Muscle layer of colon (tissue), 2 donors: ENCODE data around the gene NEMF.
"Not testable (repeated sequence)": the region's sequence is repeated elsewhere in the genome, so short reads cannot be mapped to it uniquely, and the experiment has no call there.

ENCODE experiments used
- H3K27ac ChIP-seq: one replicate; pipeline ENCODE4 v1.7.0; 2013; ENCODE audit warnings: low read depth, mild to moderate bottlenecking, low read length, moderate library complexity
- H3K27me3 ChIP-seq, 2 donors: one replicate each; pipeline ENCODE4 v1.7.0; 2013; ENCODE audit warnings: low read length in 2 of 2, mild to moderate bottlenecking in 2 of 2; ENCODE audit not compliant: insufficient read depth in 2 of 2, control insufficient read depth in 1 of 2
- H3K36me3 ChIP-seq: one replicate; pipeline ENCODE4 v1.7.0; 2013; ENCODE audit warnings: mild to moderate bottlenecking, low read length; ENCODE audit not compliant: insufficient read depth
- H3K4me1 ChIP-seq: one replicate; pipeline ENCODE4 v1.7.0; 2013; ENCODE audit warnings: mild to moderate bottlenecking, low read length; ENCODE audit not compliant: insufficient read depth
- H3K4me3 ChIP-seq, 2 donors: one replicate each; pipeline ENCODE4 v1.7.0; 2013; ENCODE audit warnings: low read length in 2 of 2, low read depth in 1 of 2, mild to moderate bottlenecking in 1 of 2, moderate library complexity in 1 of 2
- H3K9ac ChIP-seq: one replicate; pipeline ENCODE4 v1.7.0; 2013; ENCODE audit warnings: low read length
- H3K9me3 ChIP-seq: one replicate; pipeline ENCODE4 v1.7.0; 2013; ENCODE audit warnings: mild to moderate bottlenecking, low read length
- donor health status: abdominal sarcoma.
- donor health status: Adenocarcinoma of cecum.

NEMF gene

DNA sequence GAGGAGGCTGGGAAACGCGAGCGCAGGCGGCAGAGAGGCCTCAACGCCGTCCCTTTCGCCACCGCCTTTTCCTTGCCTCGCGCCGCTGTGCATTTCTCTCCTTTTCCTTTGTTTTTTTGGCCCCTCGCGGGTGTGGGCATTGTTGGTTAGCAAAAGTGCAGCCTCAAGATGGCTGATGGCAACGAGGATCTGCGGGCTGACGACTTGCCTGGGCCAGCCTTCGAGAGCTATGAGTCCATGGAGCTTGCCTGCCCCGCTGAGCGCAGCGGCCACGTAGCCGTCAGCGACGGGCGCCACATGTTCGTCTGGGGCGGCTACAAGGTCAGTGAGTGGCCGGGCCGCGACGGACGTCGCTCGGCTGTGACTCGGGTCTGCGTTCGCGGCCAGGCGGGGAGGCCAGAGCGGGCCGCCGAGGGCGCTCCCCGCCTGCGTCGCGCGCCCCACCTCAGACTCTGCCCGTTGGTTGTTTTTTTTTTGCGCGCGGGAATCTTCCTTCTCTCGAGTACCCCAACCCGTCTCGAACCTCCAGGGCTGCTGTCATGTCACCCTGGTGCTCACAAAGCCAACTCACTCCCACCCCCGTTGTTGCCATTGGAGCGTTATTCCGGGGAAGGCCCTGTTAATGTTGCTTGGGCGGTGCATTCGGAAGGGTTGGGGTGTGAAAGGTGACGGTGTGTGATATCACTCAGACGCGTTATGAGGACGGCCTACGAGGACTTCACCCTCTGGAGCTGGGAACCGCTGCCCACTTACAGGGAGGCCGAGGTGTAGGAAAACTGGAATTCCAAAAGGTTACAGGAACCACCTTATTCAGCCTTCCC, 84.1 kb downstream of the NEMF start:
- H3K9ac ChIP-seq: peak overlapping the region; percentile 87

DNA sequence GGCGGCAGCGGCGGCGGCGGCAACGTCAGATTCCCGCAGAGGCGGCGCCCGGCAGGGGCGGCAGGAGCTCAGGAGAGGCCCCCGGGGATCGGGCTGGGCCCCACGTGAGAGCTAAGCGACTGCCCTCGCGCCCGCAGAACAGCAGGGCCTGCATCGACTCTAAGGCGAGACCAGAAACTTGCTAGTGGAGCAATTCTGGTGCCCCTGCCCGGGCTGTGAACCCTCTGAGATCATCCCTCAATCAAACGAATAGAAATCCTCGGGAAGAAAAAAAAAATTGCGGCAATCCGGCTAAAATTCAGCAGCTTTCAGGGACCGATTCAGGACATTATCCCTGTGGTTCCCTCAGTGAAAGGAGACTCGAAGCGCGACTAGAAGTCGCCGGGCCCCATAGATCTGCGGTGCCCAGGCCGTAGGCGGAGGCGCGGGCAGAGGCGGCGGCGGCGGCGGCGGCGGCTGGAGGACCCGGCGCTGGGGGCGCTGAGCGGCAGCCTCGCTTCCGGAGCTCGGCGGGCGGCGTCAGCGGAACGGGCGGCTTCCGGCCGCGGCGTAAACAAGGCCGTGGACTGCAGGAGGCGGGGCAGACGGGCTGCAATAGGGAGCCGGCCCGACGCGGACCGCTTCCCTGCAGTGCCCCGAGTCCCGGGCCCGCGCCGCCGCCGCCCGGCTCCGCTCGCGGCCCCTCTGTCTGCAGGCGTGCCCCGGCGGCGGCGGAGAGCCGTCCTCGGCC, 84.9 kb downstream of the NEMF start, which contains the start of gene KLHDC2:
TSS of gene KLHDC2 (plus strand) at position 583 of the 730 bp plus-strand sequence. CDS start 316 bp downstream, outside the sequence.
- H3K27me3 ChIP-seq: no peaks in the 10 kb centered on the region
- H3K4me1 ChIP-seq: peaks cover 28% of the 10 kb centered on the region
- peak within 1 kb of the TSS; percentile 99 for H3K27ac ChIP-seq
- H3K4me3 ChIP-seq: peak within 1 kb of the TSS; percentile 91 to 94
- peak within 1 kb of the TSS; percentile 87 for H3K9ac ChIP-seq
- no peaks in the 10 kb centered on the region for H3K9me3 ChIP-seq
- H3K36me3 ChIP-seq: no peaks in the 10 kb centered on the region

More for the DNA sequence above, 84.1 kb downstream of the NEMF start:
- peak overlapping the region; percentile 99 for H3K27ac ChIP-seq
- no peaks in the 10 kb centered on the region for H3K36me3 ChIP-seq
- peak overlapping the region; percentile 91 to 94 for H3K4me3 ChIP-seq
- peaks cover 28% of the 10 kb centered on the region for H3K4me1 ChIP-seq
- no peaks in the 10 kb centered on the region for H3K9me3 ChIP-seq
- no peaks in the 10 kb centered on the region for H3K27me3 ChIP-seq

DNA sequence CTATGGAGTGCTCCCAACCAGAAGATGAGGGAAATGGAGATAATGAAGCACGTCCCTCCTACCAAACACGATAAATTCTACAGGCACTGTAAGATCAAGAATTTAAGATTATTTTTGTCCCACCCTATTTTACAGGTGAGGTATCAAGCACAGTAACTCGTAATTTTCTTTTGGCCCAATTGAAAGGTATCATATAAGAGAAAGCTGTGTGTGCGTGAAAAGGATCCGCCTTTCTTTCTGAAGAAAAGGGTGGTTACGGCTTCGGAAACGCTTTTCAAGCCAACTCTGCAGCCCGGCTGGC, 85.4 kb downstream of the NEMF start:
- H3K9ac ChIP-seq: peak overlapping the region; percentile 74
- no peaks in the 10 kb centered on the region for H3K36me3 ChIP-seq
- H3K4me1 ChIP-seq: peaks cover 28% of the 10 kb centered on the region
- H3K27ac ChIP-seq: peak overlapping the region; percentile 99
- no peaks in the 10 kb centered on the region for H3K9me3 ChIP-seq
- peak overlapping the region; percentile 91 to 94 for H3K4me3 ChIP-seq
- no peaks in the 10 kb centered on the region for H3K27me3 ChIP-seq

DNA sequence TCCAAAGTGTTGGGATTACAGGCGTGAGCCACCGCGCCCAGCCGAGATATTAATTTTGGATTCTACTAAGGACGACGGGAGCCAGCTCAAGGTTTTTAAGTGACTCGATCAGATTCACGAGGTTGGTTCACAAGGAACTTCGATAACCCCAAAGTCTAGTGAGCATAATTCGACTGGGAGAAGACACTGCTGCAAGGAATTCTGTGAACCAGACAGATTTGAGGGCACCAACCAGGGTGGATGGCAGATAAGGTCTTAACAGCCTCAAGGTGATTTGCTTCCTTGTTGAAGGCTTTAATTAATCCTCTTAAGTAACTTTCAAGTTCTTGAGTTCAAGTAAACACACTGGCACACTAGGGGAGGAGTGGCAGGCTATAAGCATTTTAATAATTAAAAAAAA, 85.7 kb downstream of the NEMF start:
- Histone ChIP-seq H3K9ac (peak overlapping the region; percentile 74), H3K27me3 (no peaks in the 10 kb centered on the region), H3K4me3 (peak overlapping the region; percentile 91 to 94), H3K27ac (peak overlapping the region; percentile 99), H3K9me3 (no peaks in the 10 kb centered on the region), H3K36me3 (no peaks in the 10 kb centered on the region), H3K4me1 (peaks cover 28% of the 10 kb centered on the region)

DNA sequence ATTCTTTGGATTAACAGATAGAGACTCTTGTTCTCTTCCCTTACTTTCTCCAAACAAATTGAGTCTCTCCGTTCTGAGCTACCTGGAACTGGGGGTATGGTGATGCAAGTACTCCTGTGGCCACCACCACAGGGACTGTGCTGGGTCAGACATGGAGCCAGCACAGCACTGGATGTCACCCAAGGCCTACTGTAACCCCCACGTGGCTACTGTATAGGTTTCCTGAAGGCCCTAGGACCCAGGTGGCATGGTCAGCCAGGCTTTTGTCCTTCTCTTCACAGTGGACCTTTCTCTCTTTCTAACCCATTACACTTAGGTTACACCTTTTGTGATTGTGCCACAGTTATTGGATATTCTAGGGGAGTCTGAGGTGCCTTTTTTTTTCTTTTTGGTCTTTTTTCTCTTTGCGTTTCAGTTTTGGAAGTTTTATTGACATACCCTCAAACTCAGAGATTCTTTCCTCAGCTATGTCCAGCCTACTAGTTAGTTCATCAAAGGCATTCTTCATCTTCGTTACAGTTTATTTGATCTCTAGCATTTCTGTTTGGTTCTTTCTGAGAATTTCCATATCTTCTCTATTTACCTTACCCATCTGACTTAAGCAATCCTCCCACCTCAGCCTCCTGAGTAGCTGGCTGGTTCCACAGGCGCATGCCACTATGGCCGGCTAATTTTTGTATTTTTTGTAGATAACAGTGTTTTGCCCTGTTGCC, 90.6 kb downstream of the NEMF start:
- no peaks in the 10 kb centered on the region for H3K36me3 ChIP-seq
- H3K4me3 ChIP-seq: no peak overlapping the region
- no peak overlapping the region for H3K27ac ChIP-seq
- no peak overlapping the region for H3K9ac ChIP-seq
- H3K4me1 ChIP-seq: peaks cover 4% of the 10 kb centered on the region
- no peaks in the 10 kb centered on the region for H3K9me3 ChIP-seq
- H3K27me3 ChIP-seq: no peaks in the 10 kb centered on the region

- H3K4me3 ChIP-seq: no peak overlapping the region
- no peaks in the 10 kb centered on the region for H3K36me3 ChIP-seq
- H3K27me3 ChIP-seq: no peaks in the 10 kb centered on the region
- no peaks in the 10 kb centered on the region for H3K9me3 ChIP-seq
- no peak overlapping the region for H3K9ac ChIP-seq
- H3K4me1 ChIP-seq: no peaks in the 10 kb centered on the region
- no peak overlapping the region for H3K27ac ChIP-seq
These were observed 97.2 kb downstream of the NEMF start for GRCh38 chr14:49755378-49755777.

DNA sequence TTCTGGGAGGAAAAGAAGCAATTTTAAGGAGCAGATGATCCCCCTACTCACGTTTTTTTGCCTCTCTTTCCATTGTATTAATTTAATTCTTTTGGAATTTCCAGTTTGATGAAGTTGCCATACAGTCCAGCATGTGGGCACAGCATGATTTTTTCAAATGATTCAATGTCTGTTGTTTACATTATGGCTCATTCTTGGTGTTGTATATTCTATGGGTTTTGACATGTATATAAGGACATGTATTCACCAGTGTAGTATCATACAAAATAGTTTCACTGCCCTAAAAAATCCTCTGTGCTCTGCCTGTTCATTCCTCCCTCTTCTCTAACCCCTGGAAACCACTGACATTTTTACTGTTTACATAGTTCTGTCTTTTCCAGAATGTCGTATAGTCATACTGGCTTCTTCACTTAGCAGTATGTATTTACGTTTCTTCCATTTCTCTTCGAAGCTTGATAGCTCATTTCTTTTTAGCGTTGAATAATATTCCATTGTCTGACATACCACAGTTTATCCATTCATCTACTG, 98.0 kb downstream of the NEMF start:
- no peaks in the 10 kb centered on the region for H3K36me3 ChIP-seq
- H3K27ac ChIP-seq: no peak overlapping the region
- no peak overlapping the region for H3K9ac ChIP-seq
- no peaks in the 10 kb centered on the region for H3K9me3 ChIP-seq
- no peak overlapping the region for H3K4me3 ChIP-seq
- no peaks in the 10 kb centered on the region for H3K27me3 ChIP-seq
- no peaks in the 10 kb centered on the region for H3K4me1 ChIP-seq

DNA sequence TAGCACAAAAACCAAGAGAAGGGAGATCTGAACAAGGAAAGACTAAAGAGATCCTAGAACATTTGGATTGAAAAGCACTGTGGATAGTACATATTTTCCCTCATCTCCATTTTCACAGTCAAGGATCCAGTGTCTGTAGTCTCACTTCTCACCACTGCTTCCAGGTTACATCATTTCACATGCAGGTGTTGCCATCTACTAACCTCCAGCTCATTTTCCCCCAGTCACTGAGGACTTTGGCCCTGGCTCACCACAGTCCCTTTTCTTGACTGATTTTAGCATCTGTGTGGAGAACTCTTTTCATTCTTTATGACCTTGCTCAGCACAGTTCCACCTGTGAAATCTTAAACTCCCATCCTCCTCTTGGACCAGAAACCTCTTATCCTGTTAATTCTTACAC, 106.1 kb downstream of the NEMF start:
- H3K9me3 ChIP-seq: not testable (repeated sequence)

GRCh38 chr14:49745191-49745590, 107.4 kb downstream of the NEMF start:
- Histone ChIP-seq H3K4me1 (no peaks in the 10 kb centered on the region), H3K36me3 (peaks cover 35% of the 10 kb centered on the region), H3K27me3 (no peaks in the 10 kb centered on the region), H3K9me3 (no peaks in the 10 kb centered on the region), H3K27ac (no peak overlapping the region), H3K9ac (no peak overlapping the region), H3K4me3 (no peak overlapping the region)

More for the DNA sequence above, 106.1 kb downstream of the NEMF start:
- not testable (repeated sequence) for H3K4me3 ChIP-seq, H3K9ac ChIP-seq, H3K27me3 ChIP-seq, H3K4me1 ChIP-seq, H3K27ac ChIP-seq
- peaks cover 32% of the 10 kb centered on the region for H3K36me3 ChIP-seq

DNA sequence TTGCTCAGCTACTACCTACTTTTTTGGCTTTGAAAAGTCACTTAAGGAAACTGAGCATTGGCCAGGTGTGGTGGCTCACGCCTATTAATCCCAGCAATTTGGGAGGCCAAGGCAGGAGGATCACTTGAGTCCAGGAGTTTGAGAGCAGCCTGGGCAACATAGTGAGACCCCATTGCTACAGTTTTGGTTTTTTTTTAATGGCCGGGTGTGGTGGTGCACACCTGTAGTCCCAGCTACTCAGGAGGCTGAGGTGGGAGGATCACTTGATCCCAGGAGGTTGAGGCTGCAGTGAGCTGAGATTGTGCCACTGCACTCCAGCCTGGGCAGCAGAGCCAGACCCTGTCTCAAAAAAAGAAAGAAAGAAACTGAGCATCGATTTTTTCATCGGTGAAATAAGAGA, 116.9 kb downstream of the NEMF start:
- H3K4me1 ChIP-seq, H3K27me3 ChIP-seq, H3K4me3 ChIP-seq, H3K27ac ChIP-seq, H3K9me3 ChIP-seq, H3K9ac ChIP-seq: not testable (repeated sequence)
- H3K36me3 ChIP-seq: peaks cover 17% of the 10 kb centered on the region

DNA sequence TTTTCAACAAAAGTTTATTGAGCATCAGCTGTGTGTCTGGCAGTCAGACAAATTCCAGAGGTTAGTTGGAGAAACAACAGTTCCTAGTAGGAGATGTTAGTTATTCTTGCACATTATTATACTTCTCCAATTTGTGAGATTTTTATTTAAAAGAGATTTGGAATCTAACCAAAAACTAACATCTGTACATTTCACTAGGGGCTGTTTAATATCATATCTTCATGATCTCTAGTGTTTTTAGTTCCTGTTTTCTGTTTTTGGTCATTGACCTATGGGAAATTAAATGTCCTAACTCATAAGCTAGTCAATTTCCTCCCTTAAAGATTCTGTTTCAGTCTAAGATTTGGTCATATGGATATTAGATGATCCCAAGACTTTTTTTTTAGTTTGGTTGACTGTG, 118.8 kb downstream of the NEMF start:
- no peak overlapping the region for H3K27ac ChIP-seq
- H3K4me1 ChIP-seq: no peaks in the 10 kb centered on the region
- no peaks in the 10 kb centered on the region for H3K27me3 ChIP-seq
- no peaks in the 10 kb centered on the region for H3K9me3 ChIP-seq
- H3K36me3 ChIP-seq: peaks cover 15% of the 10 kb centered on the region
- no peak overlapping the region for H3K9ac ChIP-seq
- H3K4me3 ChIP-seq: no peak overlapping the region
